ENCODE measurements around the gene ACMSD.

ACMSD gene

GRCh38 chr2:134875309-134875708, 36.9 kb downstream of the ACMSD start:
- Histone ChIP-seq H3K36me3 (no peaks in the 10 kb centered on the region), H3K27ac (no peak overlapping the region), H3K9me3 (ENCODE audit: severe bottlenecking) (peaks cover 2% of the 10 kb centered on the region), H3K4me3 (ENCODE audit: low read depth, low read length) (no peak overlapping the region), H3K27me3 (ENCODE audit: insufficient read depth, low read depth, severe bottlenecking) (no peaks in the 10 kb centered on the region)
- no peak for DNase-seq
- TF ChIP-seq, protein P1, sequence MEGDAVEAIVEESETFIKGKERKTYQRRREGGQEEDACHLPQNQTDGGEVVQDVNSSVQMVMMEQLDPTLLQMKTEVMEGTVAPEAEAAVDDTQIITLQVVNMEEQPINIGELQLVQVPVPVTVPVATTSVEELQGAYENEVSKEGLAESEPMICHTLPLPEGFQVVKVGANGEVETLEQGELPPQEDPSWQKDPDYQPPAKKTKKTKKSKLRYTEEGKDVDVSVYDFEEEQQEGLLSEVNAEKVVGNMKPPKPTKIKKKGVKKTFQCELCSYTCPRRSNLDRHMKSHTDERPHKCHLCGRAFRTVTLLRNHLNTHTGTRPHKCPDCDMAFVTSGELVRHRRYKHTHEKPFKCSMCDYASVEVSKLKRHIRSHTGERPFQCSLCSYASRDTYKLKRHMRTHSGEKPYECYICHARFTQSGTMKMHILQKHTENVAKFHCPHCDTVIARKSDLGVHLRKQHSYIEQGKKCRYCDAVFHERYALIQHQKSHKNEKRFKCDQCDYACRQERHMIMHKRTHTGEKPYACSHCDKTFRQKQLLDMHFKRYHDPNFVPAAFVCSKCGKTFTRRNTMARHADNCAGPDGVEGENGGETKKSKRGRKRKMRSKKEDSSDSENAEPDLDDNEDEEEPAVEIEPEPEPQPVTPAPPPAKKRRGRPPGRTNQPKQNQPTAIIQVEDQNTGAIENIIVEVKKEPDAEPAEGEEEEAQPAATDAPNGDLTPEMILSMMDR (IDR thresholded peaks at IDR 0.05; ENCODE audit: low read depth, low read length) = no peak

GRCh38 chr2:134882773-134883172, 44.4 kb downstream of the ACMSD start:
- Histone ChIP-seq H3K4me3 (ENCODE audit: low read depth, low read length) (no peak overlapping the region), H3K27ac (no peak overlapping the region), H3K27me3 (ENCODE audit: insufficient read depth, low read depth, severe bottlenecking) (no peaks in the 10 kb centered on the region), H3K36me3 (no peaks in the 10 kb centered on the region), H3K9me3 (ENCODE audit: severe bottlenecking) (peaks cover 2% of the 10 kb centered on the region)
- TF ChIP-seq, protein P1 (IDR thresholded peaks at IDR 0.05; ENCODE audit: low read depth, low read length) = no peak
- no peak for DNase-seq

- H3K36me3 ChIP-seq = no peaks in the 10 kb centered on the region
- H3K27ac ChIP-seq = no peak overlapping the region
- TF ChIP-seq, protein P1 (IDR thresholded peaks at IDR 0.05; ENCODE audit: low read depth, low read length) = no peak
- no peaks in the 10 kb centered on the region for H3K9me3 ChIP-seq (ENCODE audit: severe bottlenecking)
- H3K27me3 ChIP-seq (ENCODE audit: insufficient read depth, low read depth, severe bottlenecking) = no peaks in the 10 kb centered on the region
- DNase-seq = no peak
- H3K4me3 ChIP-seq (ENCODE audit: low read depth, low read length) = no peak overlapping the region
Observed at GRCh38 chr2:134883552-134884293, 45.3 kb downstream of the ACMSD start.

- H3K9me3 ChIP-seq (ENCODE audit: severe bottlenecking) = no peaks in the 10 kb centered on the region
- H3K27me3 ChIP-seq (ENCODE audit: insufficient read depth, low read depth, severe bottlenecking) = no peaks in the 10 kb centered on the region
- TF ChIP-seq, protein P1 (IDR thresholded peaks at IDR 0.05; ENCODE audit: low read depth, low read length) = no peak
- no peak overlapping the region for H3K27ac ChIP-seq
- no peaks in the 10 kb centered on the region for H3K36me3 ChIP-seq
- H3K4me3 ChIP-seq (ENCODE audit: low read depth, low read length) = no peak overlapping the region
- no peak for DNase-seq
Observed at GRCh38 chr2:134884435-134884834, 46.0 kb downstream of the ACMSD start.

GRCh38 chr2:134892282-134893035, 54.0 kb downstream of the ACMSD start:
- no peak for DNase-seq
- no peak overlapping the region for H3K27ac ChIP-seq
- no peaks in the 10 kb centered on the region for H3K36me3 ChIP-seq
- TF ChIP-seq, protein P1 (IDR thresholded peaks at IDR 0.05; ENCODE audit: low read depth, low read length) = no peak
- no peaks in the 10 kb centered on the region for H3K9me3 ChIP-seq (ENCODE audit: severe bottlenecking)
- H3K4me3 ChIP-seq (ENCODE audit: low read depth, low read length) = no peak overlapping the region
- H3K27me3 ChIP-seq (ENCODE audit: insufficient read depth, low read depth, severe bottlenecking) = no peaks in the 10 kb centered on the region
